ENCODE results near the gene GRK5.

DNA sequence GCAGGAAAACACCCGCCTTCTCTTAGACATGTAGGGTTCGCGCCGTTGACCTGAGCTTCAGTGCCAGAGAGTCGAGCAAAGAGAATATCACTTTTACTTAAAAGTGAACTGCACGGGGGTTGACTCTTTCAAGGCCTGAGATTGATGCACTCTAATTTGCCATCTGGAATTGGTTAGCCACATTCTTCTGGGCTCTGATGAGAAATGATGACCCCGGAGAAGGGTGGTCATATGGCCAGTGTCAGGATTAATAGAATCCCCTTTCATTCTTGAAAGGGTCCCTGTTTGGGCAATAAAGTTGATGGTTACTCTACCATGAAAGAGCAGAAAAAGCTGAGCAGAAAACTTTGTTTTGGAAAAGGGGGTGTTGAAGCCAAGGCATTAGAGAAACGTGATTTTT lies 31.2 kb downstream of the GRK5 start:
- TF ChIP-seq, protein P1, sequence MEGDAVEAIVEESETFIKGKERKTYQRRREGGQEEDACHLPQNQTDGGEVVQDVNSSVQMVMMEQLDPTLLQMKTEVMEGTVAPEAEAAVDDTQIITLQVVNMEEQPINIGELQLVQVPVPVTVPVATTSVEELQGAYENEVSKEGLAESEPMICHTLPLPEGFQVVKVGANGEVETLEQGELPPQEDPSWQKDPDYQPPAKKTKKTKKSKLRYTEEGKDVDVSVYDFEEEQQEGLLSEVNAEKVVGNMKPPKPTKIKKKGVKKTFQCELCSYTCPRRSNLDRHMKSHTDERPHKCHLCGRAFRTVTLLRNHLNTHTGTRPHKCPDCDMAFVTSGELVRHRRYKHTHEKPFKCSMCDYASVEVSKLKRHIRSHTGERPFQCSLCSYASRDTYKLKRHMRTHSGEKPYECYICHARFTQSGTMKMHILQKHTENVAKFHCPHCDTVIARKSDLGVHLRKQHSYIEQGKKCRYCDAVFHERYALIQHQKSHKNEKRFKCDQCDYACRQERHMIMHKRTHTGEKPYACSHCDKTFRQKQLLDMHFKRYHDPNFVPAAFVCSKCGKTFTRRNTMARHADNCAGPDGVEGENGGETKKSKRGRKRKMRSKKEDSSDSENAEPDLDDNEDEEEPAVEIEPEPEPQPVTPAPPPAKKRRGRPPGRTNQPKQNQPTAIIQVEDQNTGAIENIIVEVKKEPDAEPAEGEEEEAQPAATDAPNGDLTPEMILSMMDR (IDR thresholded peaks at IDR 0.05), result no peak
- TF ChIP-seq POLR2AphosphoS5 (IDR thresholded peaks at IDR 0.05; ENCODE audit: low read depth, low read length) (no peak), REST (IDR thresholded peaks at IDR 0.05; ENCODE audit: insufficient read depth in 1 of 2, low read depth in 2 of 2, low read length in 1 of 2) (no peak)

Data from Panc1 (cell line).